Stimulated activated naive CD4-positive, alpha-beta T cell (primary cell): ENCODE data around the gene TOP1.

ENCODE experiments used
- DNase-seq, 6 experiments: peaks; one replicate each; lab custom pipeline; 2025; lab: John Stamatoyannopoulos, UW

The TOP1 gene

DNA sequence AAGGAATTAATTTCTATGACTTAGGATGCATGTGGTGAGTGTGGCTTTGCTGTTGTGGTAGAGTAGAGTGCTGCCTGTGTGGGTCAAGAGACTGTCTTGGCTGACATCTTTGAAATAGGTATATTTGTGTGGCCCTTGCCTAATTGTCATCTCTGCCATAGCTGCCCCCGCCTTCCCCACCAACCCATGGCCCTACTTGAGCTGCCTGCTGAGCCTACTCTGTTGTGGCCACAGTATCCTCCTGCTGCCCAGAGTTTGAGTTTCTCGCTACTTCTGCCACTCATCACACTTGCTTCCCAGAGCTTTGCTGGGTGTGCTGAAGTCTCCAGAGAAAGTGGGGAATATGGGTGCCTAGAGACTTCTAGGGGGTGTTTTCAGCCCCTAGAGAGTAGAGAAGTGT lies 116.7 kb downstream of the TOP1 start:
- DNase-seq: no peak

DNA sequence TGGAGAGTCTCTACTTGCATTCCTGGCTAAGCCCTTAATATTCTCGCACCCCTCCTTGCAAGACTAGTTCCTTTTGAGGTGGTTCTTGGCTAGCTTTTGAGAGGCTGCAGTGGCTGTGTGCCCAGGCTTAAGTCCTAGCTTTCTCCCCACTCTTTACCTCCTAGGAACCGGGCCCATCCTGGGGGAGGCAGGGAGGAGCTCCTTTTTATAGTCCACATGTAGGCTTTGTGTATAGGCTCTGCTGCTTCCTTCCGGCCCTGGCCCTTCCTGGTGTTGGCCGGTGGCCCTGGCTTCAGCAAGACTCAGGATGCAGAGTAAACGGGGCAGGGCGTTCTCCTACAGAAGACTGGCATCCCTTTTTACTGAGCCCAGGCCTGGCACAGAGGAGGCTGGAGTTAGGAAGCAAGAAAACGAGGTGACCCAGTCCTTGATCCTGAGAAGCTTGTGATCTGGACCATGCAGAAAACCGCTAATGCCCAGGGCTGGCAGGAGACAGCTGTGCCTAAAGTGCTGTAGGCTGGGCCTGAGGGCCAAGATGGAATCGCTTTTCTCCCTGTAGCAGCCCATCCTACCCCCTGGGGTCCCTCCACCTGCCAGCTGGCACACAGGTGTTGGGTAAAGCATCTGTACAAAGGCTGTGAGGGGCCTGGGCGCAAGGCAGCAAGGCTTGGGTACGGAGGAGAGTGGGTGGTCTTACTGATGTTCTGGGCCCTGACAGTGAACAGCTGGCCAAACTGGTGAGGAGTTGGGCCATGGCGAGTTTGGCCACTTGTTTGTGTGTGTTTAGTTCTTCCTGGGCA lies 117.4 kb downstream of the TOP1 start:
- DNase-seq: no peak

DNA sequence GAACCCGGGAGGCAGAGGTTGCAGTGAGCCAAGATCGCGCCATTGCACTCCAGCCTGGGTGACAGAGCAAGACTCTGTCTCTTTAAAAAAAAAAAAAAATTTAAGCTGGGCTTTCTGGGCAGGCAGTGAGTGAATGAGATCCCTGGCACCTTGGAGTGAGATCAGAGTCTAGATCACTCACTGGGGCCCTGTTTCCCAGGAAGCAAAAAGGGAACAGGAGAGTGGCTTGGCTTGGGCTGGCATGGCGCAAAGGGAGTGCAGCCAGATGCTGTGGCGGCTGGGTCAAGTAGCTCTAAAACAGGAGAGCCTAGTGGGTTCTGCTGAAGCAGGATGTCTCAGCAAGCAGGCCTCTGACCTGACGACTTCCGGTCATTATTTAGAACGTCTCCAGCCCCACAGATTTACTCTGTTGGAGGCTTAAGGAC lies 119.2 kb downstream of the TOP1 start:
- DNase-seq: no peak

DNA sequence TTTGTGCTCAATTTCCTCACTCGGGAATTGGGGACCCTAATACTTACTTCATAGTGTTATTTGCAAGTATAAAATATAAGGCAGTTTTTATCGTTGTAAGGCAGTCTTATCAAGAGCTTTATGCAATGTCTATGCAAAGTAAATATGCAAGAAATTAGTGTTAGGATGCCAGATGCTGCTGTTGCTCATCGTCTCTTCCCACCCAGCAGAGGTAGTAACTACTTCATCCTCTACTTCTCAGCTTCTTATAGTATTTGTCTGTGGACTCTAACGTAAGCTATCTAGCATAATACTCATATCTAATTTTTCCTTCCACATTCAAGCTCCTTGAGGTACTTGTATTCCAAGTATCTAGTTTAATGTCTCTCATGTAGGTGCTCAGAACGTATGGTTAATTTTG lies 120.3 kb downstream of the TOP1 start:
- no peak for DNase-seq

DNA sequence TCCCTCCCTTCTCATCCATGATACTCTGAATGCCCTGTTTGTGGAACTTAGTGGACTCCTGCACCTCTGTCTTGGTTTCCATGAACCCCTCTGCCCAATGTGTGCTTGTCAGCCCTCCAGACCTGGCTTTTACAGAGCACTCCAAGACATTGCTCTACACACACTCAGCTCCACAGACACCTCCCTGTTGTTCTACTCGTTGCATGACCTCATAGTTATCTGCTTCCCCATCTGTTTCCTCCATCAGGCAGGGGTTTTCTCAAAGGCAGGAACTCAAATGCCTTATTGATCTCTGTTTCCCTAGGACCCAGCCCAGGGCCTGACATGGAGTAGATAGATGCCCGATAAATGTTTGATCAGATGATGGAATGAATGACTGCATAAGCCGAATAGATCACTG lies 122.0 kb downstream of the TOP1 start:
- peak in 1 of 6 experiments; percentile 11 for DNase-seq

DNA sequence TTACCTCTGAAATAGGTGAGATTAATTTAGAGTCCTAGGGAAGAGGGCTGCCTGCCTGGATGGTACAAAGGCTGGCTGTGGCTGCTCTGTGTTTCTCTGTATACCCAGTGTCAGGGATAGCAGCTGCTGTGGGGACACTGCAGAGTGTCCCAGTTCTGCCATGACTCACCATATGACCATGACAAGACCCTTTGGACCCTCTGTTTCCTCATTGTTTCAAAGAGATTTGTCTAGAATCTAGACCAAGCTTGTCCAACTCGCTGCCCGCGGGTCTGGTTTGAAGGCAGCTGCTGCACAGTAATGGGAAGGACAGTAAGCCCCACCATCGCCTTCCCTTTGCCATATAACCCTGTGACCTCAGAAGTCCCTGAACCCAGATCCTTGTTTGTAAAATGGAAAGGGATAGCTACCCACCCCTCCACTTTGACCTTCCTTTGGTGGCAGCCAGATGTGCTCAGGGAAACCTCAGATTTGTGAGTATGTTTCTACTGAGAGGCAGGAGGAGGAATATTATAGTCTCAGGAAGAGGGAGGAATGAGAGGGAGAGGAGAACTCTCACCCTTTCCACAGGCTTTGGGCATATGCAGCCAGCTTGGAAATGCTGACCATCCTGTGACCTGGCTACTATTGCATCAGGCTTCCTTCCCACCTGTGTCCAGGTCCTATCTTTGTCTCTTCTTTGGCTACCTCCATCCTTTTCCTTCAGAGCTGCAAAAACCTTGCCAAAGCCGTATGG lies 122.7 kb downstream of the TOP1 start:
- no peak for DNase-seq

DNA sequence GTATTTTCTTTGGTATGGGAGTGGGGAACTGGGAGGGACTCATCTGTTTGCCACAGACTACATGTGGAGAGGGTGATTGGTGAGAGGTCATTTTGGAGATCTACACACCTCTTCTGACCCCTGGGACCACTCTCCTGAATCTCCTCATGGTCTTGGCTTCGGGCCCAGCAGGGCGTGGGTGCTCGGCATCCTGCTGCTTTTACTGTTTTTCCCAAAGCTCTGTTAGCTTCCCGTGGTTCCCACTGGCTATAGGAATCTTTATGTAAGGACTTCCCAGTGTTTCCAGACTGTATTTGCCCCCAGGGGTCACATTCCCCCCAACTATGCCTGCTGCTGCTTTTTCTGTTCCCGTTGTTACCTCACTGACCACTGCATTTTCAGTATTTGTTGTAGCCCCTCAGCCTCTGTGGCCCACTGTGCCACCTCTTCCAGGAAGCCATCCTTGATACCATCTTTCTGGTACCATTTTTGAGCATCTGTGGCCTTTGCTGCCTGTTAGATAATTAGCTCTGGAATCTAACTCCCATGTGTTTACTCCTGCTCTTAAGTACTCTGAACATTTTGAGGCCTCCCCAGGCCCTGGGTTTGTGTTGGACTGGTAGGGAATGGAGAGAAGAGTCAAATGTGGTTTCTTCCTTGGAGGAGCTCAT lies 123.6 kb downstream of the TOP1 start:
- no peak for DNase-seq

DNA sequence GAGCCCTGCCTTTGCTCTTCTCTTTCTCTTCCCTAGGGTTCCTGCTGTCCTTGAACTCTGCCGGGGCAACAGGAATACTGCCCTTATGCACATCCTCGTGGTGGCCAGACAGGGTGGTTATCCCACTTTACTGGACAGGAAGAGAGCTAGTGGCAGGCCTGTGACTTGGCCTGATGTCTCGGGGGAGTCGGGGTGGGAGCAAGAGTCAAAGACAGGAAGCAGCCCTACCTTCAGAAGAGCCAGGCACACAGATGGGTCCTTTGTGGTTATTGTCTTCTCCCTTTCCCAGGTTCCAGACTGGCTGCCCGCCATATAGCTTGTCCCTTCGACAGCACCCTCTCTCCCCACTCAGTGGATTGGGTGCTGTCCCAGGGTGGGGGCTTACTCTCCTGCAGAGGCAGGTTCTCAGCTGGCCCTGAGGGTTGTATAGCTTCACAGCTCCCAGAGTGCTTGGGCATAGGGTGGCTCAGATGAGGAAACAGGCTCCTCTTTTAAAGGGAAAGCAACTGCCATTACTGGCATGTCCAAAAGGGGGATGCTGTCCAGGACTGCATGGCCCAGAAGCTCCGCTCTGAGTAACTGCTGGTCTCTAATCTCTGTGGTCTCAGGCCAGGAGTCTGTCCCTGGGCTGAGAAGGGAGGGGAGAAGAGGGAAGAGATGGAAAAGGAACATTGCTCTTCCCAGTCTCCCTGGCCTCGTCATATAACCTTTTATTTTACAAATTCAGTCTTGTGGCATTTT lies 126.0 kb downstream of the TOP1 start:
- DNase-seq: no peak

DNA sequence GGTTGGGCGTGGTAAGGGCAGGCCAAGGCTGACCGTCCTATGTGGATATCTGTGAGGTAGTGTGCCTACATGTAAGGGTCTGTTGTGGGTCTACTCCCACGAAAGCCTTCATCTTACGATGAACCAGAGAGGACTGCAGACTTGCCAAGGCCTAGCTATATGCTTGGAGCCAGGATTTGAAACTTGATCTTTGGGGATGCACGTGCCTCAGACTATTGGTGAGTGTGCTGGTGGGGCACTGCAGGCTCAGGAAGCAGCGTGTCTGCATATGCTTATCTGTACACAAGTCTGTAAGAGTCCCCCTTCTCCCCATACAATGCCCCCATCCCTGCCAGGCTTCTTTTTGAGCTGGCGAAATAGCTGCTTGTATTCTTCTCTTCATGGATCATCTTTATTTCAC lies 126.6 kb downstream of the TOP1 start:
- no peak for DNase-seq

DNA sequence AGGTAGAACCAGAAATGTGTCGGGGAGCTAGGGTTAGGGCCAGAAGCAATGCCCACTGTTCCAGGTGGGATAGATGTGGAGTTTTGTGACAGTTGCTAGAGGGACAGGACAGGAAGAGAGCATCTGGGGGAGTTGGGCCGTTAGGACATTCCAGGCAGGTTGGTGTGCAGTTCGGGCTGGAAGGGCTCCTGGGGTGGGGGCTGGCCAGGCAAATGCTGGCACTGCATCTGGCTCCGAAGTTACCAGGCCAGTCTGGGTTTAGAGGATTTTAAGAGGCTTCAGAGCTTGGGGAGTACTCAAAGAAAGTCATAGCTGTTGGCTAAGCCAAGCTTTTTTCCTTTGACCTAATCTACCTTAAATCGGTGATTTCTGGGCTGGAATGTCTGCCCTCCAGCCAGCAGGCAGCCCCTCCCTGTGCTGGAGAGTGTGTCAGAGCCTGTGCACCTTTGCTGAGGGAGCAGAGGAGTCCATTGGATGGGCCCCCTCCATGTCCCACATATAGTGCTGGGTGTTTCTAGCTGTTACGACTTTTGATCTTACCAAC lies 129.5 kb downstream of the TOP1 start:
- no peak for DNase-seq

DNA sequence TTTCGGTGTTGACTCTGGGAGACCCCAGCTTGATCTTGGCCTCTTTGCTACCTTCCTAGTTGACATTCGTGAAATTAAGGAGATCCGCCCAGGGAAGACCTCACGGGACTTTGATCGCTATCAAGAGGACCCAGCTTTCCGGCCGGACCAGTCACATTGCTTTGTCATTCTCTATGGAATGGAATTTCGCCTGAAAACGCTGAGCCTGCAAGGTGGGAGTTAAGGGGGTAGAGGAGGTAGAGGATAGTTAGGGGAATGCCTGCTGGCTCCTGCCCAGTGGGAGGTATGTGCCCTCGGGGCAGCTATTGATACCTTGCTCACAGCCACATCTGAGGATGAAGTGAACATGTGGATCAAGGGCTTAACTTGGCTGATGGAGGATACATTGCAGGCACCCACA lies 130.9 kb downstream of the TOP1 start:
- no peak for DNase-seq

DNA sequence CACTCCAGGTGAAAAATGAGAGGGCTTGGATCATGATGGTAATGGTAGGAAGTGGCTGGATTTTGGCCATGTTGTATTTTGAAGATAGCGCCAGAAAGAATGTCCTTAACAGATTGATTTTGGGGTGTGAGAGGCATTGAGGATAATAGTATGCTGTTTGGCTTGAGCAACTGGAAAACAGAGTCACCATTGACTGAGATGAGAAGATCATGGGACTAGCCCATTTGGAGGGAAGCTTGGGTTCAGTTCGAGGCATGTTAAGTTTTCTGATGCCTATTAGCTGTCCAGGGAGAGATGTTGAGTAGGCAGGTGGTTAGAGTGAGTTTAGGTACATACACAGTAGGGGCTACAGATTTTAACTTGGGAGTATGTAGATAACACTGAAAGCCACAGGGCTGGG lies 132.1 kb downstream of the TOP1 start:
- no peak for DNase-seq

DNA sequence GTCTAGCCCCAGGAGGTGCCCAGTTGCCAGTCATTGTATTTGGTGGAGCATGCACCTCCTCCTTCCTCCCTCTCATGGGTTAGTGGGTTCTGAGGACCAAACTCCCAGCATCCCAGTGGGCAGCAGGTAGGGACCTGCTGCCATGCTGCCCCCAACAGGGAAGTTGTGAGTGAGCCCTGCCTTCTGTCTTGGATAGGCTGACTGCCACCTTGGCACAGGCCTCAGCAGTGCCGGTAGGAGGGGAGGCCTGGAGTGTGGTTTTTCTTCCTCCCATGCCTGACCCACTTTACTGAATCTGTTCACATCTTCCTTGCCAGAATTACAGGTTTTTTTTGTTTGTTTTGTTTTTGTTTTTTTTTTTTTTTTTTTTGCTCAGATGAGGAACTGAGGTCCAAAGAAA lies 133.3 kb downstream of the TOP1 start:
- DNase-seq: no peak

DNA sequence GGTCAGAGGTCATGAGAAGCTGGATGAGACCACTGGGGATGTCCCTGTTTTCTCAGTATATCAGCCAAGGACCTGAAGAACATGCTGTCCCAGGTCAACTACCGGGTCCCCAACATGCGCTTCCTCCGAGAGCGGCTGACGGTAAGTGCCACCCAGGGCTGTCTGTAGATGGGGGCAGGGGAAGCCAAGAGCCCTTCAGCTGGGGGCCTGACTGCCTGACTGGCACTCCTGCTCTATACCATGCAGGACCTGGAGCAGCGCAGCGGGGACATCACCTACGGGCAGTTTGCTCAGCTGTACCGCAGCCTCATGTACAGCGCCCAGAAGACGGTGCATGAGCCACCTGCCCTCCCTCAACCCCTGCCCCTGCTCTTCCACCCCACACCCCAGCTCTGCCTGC lies 133.8 kb downstream of the TOP1 start:
- no peak for DNase-seq

DNA sequence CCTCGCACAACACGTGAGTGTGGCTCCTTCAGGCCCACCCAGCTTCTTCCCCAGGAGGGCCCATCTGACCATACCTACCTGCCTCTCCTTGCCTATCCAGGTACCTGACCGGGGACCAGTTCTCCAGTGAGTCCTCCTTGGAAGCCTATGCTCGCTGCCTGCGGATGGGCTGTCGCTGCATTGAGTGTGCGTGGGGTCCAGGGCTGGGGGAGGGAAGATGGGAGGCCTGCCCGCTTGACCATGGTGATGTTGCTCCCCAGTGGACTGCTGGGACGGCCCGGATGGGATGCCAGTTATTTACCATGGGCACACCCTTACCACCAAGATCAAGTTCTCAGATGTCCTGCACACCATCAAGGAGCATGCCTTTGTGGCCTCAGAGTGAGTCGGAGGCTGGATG lies 135.2 kb downstream of the TOP1 start:
- no peak for DNase-seq

DNA sequence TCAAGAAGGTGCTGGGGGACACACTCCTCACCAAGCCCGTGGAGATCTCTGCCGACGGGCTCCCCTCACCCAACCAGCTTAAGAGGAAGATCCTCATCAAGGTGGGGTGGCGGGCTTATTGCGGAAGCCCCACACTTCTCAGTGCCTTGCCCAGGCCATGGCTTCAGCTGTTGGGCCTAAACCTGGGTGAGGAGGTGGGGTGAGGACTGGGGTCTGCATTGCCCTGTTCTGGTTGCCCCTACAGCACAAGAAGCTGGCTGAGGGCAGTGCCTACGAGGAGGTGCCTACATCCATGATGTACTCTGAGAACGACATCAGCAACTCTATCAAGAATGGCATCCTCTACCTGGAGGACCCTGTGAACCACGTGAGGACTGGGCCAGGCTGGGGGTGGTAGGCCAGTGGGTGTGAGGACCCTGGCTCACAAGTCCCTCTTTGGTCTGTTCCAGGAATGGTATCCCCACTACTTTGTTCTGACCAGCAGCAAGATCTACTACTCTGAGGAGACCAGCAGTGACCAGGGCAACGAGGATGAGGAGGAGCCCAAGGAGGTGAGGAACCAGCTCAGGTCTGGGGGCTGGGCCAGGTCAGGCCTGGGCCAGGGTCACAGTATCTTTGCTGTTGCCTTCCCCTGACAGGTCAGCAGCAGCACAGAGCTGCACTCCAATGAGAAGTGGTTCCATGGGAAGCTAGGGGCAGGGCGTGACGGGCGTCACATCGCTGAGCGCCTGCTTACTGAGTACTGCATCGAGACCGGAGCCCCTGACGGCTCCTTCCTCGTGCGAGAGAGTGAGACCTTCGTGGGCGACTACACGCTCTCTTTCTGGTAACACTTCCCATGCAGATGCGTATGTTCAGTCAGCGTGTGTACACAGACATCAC lies 136.6 kb downstream of the TOP1 start:
- no peak for DNase-seq

DNA sequence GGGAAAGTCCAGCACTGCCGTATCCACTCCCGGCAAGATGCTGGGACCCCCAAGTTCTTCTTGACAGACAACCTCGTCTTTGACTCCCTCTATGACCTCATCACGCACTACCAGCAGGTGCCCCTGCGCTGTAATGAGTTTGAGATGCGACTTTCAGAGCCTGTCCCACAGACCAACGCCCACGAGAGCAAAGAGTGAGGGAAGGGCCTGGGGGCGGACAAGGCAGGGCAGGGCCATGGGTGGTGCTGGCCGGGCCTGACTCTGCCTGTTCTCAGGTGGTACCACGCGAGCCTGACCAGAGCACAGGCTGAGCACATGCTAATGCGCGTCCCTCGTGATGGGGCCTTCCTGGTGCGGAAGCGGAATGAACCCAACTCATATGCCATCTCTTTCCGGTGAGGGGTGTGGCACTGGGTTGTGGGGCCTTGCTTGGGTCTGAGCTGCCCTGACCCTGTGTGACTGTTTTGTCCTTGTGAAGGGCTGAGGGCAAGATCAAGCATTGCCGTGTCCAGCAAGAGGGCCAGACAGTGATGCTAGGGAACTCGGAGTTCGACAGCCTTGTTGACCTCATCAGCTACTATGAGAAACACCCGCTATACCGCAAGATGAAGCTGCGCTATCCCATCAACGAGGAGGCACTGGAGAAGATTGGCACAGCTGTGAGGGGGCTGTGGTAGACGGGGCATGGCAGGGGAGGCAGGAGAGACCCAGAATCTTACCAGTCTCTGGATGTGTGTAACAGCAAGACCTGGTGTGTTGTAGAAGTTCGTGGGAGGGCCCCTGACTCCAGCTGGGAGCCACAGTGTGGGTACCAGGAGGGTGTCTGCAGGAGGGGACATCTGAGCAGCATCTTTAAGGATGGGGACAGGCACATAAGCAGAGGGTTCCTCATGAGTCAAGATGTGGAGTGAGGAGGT lies 137.8 kb downstream of the TOP1 start:
- DNase-seq: no peak

DNA sequence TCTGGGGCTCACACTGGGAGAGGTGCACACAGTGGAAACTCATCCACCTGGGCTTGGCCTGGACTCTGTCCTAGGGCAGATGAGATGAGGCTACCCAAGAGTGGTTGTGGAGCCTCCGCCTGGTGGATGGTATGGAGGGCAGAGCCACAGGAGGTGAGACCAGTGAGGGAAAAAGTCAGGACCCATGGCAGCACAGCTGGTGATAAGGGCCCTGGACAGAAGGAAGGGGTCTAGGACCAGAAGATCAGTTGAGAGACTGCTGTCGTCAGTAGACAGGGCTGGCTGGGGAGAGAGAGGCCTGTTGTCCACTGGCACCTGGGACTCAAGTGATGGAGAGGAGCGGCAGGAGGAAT lies 138.5 kb downstream of the TOP1 start:
- no peak for DNase-seq

DNA sequence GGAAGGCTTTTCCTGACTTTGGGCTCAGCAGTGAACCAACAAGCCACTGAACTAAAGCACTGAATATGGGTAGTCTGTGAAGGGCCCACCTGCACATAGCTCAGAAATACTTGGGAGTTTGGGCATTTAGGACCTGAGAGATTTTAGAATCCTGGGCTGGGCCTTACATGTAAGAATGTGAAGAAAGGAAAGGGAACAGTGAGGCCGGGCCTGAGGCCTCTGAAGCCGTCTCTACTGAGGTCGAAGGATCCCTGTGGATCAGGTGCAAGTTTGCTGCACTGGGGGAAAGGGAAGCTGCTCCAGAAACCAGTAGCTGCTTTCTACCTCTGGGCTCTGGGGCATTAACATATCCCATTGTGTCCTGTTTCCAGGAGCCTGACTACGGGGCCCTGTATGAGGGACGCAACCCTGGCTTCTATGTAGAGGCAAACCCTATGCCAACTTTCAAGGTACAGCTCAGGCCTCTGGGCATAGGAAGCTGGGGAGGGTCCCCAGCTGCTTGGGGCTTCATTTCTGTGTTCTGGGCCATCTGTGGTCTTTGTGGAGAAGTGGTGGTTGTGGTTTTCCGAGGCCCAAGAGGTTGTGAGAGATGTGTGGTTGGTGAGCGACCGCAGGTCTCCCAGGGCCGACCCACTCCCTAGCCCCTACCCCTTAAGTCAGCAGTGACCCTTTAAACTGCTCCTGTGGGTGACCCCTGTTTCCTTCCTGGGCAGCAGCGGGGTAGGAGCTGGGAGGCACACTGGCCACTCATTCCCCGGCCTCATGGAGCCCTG lies 139.0 kb downstream of the TOP1 start:
- DNase-seq: no peak
